COR-L47 (cell line): ENCODE data around the gene CHAD.

ENCODE experiments used
- DNase-seq: peaks from one replicate; lab custom pipeline; 2025; lab: John Stamatoyannopoulos, UW

CHAD gene

DNA sequence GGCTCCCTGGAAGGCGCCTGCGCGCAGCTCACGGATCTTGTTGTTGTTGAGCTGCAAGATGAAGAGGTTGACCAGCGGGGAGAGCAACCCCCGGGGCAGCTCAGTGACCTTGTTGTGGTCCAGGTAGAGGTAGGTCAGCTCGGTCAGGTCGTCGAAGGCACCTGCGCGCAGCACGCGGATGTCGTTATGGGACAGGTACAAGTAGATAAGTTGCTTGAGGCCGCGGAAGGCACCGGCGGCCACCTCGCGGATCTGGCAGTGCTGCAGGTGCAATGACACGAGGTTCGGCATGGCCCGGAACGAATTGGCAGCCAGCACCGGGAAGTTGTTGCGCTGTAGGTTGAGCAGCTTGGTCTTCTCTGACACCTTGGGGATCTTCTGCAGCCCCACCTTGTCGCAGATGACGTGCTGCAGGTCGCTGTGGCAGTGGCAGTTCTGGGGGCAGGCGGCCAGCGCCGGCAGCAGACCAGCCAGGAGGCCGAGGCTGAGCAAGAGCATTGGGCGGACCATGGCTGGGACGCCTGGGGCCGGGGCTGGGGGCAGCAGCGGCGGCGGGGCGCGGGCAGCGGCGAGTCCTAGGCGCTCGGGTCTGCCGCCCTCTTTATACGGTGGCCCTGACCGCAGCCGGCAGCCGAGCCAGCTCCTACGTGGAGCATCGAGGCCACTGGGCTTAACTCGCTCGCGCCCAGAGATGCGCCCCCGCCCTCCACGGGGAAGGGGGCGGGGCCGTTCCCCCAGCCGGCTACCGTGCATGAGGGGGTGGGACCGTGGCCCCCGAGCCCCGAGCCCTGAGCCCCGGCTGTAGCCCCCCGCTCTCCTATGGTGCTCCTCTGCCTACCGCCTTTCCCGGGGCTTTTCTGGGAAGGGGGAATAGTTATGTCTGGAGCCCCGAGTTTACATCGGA is at the start of gene CHAD:
Gene CHAD (minus strand): TSS at position 577 of the 904 bp plus-strand sequence. CDS start 67 bp downstream, at position 510.
- no peak for DNase-seq

GRCh38 chr17:50517504-50518383 is 49.1 kb upstream of the CHAD start:
- DNase-seq, result no peak

GRCh38 chr17:50517011-50517410 is 48.3 kb upstream of the CHAD start:
- no peak for DNase-seq

GRCh38 chr17:50514936-50515702 is 46.4 kb upstream of the CHAD start:
- no peak for DNase-seq

- no peak for DNase-seq
Measured at GRCh38 chr17:50514388-50514787, 45.7 kb upstream of the CHAD start.

DNA sequence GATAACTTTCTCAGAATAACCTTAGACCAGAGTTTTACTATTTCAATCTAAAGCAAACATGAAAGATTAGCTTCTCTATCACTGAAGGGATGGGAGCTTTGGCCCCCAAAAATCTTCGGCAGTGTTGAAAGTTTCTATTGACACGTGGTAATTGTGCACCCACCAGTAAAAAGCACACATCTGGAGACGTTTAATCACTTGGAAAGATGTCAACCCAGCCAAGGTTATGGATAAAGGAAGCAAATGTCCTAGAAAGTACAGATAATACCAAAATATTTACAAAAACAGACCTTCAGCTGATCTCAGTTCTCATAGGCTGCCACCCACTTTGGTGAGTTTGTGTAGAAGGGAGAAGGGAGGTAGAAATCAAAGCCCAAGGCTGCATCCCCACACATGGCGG is 44.8 kb upstream of the CHAD start:
- DNase-seq, result no peak

DNA sequence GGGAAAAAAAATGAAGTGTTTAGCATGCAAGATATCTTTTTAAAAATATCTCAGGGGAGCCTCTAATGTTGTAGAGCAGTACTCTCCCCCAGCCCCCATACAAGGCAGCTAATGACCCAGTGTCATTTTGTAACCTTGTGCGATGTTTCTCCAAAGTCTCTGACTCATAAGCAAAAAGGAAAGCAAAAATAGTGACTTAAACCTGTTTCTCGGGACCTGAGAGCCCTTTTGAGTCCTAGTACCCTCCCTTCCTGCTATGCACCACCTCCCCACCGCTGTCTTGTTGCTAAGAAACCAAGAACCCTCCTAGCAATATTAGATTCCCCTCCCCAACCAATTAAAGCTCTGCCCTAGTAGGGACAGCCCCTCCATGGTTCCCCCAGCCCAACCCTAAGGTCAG is 42.4 kb upstream of the CHAD start:
- DNase-seq, result no peak

DNA sequence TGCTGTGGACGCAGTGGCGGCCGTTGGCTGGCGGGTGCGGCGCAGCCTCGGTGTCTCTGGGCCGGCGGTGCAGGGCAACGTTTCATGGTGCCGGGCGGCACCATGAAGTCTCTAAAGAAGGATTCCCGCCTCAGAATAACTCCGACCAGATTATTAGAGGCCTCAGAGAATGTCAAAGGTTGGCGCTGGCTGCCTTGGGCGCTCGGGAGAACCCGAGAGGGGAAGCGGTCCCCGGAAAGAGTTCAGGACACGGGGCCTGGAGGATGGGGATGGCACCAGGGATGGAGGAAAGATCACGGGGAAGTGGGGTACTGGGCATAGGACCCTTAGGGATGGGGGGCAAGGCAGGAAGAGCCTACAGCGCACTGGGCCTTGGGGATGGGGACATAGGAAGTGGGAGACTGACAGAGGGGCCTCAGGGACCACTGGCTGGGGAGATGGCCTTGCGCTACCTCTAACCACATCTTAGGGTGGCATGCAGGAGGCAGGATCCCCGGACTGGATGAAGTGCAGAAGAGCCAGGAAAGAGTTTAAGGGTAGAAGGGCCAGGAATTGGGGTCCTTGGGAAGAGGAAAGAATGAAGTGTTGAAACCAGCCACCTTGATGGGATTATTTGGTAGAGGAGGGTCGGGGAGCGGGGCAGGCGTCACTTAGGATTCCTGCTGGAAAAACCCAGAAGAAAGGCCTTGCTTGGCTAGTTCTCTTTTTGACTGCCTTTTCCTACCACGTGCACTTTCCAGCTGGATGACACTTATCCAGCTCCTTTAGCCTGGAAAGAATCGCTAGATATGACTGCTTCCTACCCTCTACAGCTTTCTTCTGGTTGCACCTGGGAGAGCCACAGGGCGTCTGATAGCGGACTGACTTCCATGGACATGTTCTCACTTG is 40.1 kb upstream of the CHAD start:
- no peak for DNase-seq

DNA sequence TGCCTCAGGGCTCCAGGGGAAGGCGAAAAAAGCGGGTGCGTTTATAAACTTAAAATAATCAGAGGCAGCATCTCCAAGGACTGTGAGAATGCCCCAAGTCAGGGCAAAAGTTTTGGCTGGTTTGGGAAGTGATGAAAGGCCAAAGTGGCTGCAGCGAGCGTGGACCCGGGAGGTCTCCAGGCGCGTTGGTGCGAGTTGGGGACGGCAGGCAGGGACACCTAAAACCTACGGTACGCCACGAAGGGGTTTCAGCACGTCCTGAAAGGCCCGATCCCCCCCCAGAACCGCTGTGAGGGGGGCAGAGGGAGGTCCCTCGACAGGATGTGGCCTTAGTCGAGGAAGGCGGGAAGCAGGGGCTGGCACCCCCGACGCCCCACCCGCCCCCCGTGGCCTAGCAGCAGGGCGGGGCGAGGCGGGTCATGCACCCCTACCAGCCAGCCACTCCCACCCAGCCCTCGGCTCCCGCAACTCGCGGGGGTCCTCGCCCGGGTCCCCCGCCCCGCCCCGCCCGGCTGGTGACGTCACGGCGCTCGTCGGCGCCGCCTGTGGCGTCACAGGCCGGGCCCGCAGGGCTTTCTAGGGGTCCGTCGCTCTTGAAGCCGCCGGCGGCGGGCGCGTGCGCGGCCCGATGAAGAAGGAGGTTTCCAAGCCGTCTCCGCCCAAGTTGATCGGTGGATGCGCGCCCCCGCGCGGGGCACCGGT is 39.3 kb upstream of the CHAD start, which contains the start of gene MYCBPAP:
Gene MYCBPAP (plus strand): TSS at position 569 of the 702 bp plus-strand sequence. CDS start 236 bp downstream, outside the sequence.
- no peak for DNase-seq

DNA sequence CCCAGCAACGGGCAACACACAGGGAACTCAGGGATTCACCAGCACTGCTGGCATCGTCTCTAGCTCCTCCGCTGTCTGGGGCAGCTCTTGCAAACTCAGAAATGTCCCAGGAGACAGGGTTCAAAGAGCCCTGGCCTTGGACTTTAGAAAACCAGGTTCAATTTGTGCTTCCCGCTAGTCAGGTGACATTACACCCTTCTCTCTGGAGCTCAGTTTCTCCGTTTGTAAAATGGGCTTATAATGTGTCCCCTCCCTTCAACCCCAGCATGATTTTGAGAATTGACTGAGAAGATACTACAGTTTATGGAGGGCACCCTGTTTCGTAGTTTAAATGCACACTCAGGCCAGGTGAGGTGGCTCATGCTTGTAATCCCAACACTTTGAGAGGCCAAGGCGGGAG is 37.6 kb upstream of the CHAD start:
- DNase-seq, result no peak

- DNase-seq, result no peak
Measured at GRCh38 chr17:50505591-50506130, 37.0 kb upstream of the CHAD start.

DNA sequence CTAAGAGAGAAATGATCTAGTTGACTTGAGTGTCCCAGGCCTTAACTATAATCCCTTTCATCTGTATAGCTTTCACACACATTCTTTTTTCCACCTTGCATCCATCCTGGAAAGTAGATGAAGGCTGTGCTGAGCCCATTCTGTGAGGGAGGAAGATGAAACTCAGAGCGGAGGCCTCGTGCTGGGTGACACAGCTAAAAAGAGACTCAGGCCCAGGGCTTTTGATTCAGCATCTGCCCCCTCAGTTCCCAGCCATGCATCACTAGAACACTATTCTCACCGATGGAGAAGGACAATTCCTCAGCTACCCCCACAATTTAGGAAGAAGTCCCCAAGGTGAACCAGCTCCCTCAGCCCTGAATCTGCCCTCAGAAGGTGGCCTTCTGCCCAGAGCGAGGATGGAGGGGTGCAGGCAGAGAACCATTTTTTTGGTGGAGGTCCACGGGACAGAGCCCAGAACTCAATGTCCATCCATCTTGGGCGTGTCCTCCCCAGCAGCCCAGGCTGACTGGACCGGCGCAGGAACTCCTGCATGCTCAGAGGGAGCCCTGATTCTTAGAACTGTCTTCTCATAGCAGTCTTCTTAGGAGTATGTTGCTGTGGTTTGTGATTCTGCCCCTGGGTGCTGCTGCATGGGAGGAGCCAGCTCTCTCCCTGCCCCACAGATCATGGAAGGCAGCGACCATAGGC is 33.8 kb upstream of the CHAD start:
- no peak for DNase-seq

- DNase-seq, result no peak
Measured at GRCh38 chr17:50501054-50501453, 32.4 kb upstream of the CHAD start.

- DNase-seq, result no peak
Measured at GRCh38 chr17:50499721-50500120, 31.0 kb upstream of the CHAD start.

DNA sequence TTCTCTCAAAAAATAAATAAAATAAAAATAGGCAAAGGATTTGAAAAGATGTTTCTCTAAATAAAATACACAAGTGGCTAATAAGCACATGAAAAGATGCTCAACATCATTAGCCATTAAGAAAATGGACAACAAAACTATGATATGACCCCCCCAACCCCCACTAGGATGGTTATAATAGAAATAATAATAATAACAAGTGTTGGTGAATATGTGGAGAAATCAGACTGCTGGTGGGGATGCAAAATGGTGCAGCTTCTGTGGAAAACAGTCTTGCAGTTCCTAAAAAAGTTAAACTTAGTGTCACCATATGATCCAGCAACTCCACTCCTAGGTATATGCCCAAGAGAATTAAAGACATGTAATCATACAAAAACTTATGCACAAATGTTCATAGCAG is 30.6 kb upstream of the CHAD start:
- no peak for DNase-seq

DNA sequence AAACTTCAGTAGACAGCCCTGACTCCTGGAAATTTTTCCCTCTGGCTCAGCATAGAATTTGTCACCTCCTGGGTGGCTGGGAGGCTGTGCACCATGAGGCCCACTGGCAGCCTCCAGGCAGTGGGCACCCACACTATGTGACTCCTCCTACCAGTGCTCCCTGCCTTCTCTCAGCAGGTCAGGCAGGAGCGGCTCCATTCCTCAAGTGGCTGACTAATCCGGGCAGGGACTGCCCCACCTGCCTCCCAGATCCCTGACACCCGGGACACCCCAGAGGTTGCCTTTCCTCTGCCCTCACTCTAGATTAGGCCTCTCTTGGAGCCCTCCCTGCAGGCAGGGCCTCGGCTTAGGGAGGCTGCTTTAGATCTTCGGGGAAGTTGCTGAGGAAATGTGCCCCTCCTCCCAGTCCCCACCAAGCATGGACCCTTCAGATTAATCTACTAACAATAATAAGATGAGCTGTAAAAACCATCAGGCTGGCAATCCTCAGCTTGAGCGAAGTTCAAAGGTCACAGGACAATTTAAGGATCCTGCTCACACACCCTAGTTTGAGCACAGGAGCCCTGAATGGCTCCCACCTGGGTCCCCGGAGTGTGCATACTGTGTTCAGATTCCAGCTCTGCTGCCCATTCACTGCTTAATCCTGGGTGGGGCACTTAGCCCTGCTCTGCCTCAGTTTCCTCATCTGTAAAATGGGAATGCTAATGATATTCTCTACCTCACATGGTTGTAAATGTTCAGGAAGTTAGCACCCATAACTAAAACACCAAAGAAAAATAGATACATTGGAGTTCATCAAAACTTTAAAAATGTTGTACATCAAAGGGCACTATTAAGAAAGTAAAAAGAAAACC is 29.6 kb upstream of the CHAD start:
- no peak for DNase-seq

- no peak for DNase-seq
Measured at GRCh38 chr17:50495918-50496317, 27.2 kb upstream of the CHAD start.

- DNase-seq, result no peak
Measured at GRCh38 chr17:50495217-50495823, 26.6 kb upstream of the CHAD start.
